H4 (cell line): ENCODE data around the gene OCA2. TPM values are rescaled to one million over a fixed set of nuclear protein-coding genes. Genes with fewer than 3 reads are reported as not detected.

Experiments
- DNase-seq: peaks from one replicate; pipeline ENCODE4 v3.0.0-alpha.2; 2015; ENCODE audit warnings: low spot score
- total RNA-seq: library from RNA; depleted of rRNA; stranded (reverse); fragments of >200 nt; shearing (Covaris generic); gene quantifications from 2 replicates; pipeline ENCODE4 v1.2.3, GENCODE V29; 2014

OCA2 gene
- total RNA-seq, 1 experiment from 2014 or later = 0.12 TPM

- no peak for DNase-seq
These were observed 19.7 kb downstream of the OCA2 start for GRCh38 chr15:28079313-28079969.

- no peak for DNase-seq
These were observed 20.9 kb downstream of the OCA2 start for GRCh38 chr15:28078191-28078719.

DNA sequence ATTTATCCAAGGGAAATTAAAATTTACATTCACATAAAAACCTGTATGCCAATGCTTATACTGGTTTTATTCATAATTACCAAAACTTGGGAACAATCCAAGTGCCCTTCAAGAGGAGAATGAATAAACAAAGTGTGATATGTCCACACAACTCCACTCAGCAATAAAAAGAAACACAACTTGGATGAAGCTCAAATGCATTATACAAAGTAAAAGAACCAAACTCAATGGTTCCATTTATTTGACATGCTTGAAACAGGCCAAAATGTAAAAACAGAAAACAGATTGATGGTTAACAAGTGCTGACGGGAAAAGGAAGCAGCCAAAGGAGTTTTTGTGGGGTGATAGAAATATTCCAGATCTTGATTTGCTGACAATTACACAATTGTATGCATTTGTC lies 23.5 kb downstream of the OCA2 start:
- no peak for DNase-seq

DNA sequence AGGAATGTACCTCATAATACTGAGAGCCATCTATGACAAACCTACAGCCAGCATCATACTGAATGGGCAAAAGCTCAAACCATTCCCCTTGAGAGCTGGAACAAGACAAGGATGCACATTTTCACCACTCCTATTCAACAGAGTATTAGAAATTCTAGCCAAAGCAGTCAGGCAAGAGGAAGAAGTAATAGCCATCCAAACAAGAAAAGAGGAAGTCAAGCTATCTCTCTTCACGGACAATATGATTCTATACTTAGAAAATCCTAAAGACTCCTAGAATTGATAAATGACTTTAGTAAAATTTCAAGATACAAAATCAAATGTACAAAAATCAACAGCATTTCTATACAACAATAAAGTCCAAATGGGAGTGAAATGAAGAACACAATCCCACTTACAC lies 30.2 kb downstream of the OCA2 start:
- no peak for DNase-seq

DNA sequence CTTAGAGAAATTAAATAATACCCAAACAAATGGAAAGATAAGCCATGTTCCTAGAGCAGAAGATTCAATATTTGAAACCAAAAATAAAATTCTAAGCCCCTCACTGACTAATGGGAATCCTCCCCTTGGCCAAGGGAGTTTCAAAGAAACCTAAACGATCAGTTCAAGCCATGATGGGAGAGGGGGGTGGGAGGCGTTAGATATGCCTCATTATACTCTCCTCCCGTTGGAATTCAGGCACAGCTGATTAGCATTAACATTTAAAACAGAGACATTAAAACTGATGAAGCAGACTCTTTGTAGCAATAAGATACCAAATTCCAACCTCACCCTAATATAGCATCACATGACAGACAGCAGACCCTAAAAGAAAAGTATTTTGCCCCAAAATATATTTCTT lies 32.9 kb downstream of the OCA2 start:
- no peak for DNase-seq

GRCh38 chr15:28060005-28060404 lies 39.1 kb downstream of the OCA2 start:
- DNase-seq = no peak

DNA sequence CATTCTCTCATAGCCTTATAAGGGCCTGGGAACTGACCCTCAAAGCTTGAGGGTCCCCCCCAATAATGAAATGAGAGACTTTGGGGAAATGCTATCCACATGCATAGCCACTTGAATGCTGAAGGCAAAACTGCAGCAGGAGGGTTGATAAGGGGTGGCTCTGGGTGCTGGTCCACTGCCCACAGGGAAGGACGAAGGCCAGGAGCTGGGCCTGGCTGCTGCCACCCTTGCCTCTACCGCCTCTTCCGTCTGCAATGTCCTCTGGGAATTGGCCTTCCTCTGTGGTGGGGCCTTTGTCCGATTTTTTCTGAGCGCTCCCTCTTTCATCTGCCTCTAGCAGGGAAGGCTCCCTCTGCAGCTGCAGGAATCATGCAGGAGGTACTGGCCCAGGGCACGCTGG lies 41.0 kb downstream of the OCA2 start:
- no peak for DNase-seq

DNA sequence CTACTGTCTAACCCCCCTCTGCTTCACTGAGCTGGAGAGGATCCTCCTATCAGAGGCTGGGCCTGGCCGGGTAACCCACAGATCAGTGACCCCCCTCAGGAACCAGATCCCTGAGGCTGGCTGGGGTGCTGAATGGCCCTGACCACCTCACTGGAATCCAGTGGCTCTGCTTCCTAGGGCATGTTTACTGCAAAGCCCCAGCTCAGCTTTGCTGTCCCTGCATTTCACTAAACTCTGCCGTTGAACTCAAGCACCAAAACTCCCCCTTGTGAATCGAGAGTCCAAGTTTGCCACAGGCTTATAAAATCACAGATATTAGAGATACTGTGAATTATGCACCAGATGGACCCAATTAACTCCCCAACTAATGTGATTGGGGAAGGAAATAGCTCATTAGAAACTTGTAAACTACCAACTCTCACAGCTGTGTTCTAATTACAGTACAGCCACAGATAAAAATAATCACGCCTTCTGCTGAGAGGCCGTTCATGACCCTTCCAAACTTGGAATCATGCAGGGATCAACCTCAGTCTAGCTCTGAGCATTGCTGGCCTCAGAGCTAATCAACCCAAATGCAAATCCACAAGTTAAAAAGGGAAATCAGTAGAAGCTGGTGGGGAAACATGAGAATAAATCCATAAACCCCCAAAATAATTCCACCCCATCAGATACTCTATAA lies 47.0 kb downstream of the OCA2 start:
- DNase-seq = no peak

DNA sequence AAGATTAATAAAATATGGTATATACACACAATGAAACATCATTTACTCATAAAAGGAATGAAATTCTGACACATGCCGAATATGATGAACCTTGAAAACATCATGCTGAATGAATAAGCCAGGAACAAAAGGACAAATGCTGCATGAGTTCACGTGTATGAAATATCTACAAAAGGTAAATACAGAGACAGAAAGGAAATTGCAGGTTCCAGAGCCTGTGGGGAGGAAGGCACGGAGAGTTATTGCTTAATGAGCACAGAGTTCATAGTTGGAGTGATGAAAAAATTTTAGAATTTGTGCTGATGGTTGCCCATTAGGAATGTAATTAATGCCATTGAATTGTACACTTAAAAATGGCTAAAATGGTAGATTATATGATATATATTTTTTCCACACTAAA lies 49.5 kb downstream of the OCA2 start:
- no peak for DNase-seq

- no peak for DNase-seq
These were observed 51.8 kb downstream of the OCA2 start for GRCh38 chr15:28047277-28047676.

DNA sequence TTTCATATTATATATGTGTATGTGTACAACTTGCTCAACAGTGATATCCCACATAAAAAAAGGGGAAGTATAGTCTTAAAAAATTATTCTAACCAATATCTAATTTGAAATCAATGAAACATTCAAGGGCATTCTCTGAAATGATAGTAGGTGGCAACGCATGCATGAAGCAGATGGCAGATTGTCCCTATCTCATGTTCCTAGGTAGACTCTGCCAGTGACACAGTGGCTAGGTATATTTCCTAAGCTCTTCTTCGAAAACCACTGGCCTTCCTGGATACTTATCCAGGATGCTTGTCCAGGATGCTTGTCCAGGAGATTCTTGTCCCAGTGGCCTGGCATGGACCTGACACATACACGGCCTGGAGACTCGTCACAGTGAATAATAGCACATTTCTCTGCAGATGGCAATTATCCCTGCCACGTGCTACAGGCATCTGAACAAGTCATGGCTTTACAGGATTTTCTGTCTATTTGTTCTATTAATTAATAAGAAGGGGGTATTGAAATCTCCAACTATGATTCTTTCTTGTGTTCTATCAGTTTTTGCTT lies 54.9 kb downstream of the OCA2 start:
- DNase-seq = no peak

GRCh38 chr15:28043691-28044091 lies 55.4 kb downstream of the OCA2 start:
- no peak for DNase-seq

- no peak for DNase-seq
These were observed 61.0 kb downstream of the OCA2 start for GRCh38 chr15:28037969-28038590.

DNA sequence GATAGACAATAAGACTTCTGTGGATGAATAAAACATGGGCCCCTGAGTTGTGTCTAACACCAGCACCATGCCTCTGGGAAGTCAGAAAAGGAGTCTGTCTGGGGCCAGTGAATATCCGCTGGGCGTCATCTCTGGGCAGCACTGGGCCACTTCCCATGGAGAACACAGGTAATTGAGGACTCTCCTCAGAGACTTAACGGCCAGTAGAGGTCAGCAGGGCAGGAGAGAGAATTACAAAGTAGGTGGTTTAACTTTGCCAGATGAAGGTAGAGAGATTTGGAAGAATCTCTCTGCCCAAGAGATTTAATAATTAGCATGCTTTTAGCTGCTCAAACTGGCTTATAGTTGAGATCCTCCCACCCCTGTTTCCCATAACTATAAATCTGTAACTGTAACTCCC lies 65.7 kb downstream of the OCA2 start:
- DNase-seq = no peak

DNA sequence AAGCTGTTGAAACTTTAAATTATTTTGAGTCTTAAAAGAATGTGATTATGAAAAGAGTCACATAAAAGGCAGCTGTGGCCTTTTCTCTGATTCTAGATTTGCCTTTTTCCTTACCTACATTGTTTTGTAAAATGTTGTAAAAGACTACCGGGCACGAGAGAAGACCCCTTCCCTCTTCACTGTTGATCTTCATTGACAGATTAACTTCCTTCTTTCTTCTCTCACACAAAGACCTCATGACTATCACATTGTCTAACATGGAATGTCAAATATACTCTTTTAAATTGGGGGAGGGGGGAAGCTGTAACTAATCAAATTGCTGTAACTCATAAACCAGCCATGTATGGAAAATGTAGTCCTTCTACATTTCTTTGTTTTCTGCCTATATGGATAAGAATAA lies 68.3 kb downstream of the OCA2 start:
- no peak for DNase-seq

DNA sequence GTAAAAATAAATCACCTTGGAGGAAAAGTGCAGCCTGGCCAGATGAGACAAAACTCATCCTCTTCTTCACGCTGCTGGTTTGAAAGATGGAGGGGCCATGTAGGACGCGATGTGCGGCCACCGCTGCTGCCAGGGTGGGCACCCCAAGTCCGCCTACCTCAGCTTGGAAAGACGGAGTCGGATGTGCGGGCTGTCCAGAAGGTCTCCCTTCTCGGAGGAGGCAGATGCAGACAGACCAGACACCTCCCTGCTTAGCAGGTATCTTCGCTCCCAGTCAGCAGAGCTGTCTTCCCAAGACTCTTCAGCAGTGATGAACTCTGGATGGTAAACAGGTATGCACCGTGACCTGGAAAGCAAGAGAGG lies 71.4 kb downstream of the OCA2 start:
- DNase-seq = no peak

- DNase-seq = no peak
These were observed 72.1 kb downstream of the OCA2 start for GRCh38 chr15:28026764-28027713.

DNA sequence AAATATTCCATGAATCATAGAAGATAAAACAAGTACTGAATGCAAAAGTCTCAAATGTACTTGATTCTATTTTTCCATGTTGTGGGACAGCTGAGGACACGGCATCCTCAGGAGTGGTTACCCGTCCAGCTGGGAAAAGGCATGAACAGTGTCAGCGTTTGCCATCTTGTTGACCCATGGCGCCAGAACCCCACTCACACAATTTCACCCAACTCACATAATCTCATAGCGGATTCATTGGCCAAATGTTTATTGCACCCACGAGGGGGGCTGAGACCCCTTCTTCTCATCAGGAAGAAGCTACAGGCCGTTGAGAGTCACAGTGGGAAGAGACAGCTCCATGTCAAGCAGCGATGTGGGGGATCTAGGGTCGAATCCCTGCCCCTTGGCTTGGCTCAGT lies 72.9 kb downstream of the OCA2 start:
- DNase-seq = no peak

DNA sequence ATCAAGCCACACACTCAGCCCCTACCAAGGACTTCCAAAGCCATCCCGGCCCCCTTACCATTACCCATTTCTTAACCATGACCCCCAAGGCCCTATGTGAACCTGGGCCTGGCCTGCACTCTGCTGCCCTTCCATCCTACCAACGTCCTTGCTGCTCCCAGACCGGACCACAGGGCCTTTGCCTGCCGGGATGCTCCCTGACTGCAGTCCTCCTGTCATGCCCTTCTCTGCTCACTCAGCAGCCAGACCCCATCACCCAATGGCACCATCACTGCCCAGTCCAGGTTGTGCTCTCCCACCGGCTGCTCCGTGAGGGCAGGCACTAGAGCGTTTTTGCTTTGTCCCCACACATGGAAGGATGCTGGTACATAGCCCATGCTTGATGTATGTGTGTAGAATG lies 73.7 kb downstream of the OCA2 start:
- DNase-seq = no peak

GRCh38 chr15:28024889-28025250 lies 74.2 kb downstream of the OCA2 start:
- DNase-seq = no peak

- DNase-seq = no peak
These were observed 74.9 kb downstream of the OCA2 start for GRCh38 chr15:28023933-28024888.
